SH-SY5Y (cell line): Measurements from ENCODE around the gene KRT32.

ENCODE experiments used
- GATA2 ChIP-seq: IDR thresholded peaks from 2 replicates; pipeline ENCODE4 v1.6.1; 2011; ENCODE audit warnings: mild to moderate bottlenecking, low read depth, low read length
- GATA3 ChIP-seq: IDR thresholded peaks from 2 replicates; pipeline ENCODE4 v1.6.1; 2011; ENCODE audit warnings: low read depth, mild to moderate bottlenecking, low read length, moderate library complexity

KRT32 gene

DNA sequence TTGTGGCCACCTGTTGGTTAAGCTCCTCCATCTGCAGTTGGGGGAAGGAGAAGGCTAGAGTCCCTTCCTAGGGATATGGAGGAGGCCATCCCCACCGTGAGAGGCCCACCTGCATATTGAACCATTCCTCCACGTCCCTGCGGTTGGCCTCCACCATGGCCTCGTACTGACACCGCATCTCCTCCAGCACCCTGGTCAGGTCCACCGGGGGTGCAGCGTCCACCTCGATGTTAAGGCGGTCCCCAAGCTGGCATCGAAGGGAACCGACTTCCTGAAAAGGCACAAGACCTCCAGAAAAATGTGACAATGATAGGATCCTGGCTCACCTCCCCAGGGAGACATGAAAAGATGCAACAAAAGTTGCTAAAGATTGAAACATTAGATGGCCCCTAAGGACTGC lies 3.0 kb downstream of the KRT32 start:
- TF ChIP-seq GATA2, result no peak
- TF ChIP-seq GATA3, result no peak

- TF ChIP-seq GATA3 (no peak), GATA2 (no peak)
Measured at GRCh38 chr17:41463746-41464145, 3.4 kb downstream of the KRT32 start.

GRCh38 chr17:41462705-41463104 lies 4.5 kb downstream of the KRT32 start:
- no peak for TF ChIP-seq GATA3

- TF ChIP-seq GATA3 (no peak), GATA2 (no peak)
Measured at GRCh38 chr17:41457676-41458075, 9.5 kb downstream of the KRT32 start.

GRCh38 chr17:41456204-41456603 lies 11.0 kb downstream of the KRT32 start:
- TF ChIP-seq GATA2, result no peak
- TF ChIP-seq GATA3, result no peak

DNA sequence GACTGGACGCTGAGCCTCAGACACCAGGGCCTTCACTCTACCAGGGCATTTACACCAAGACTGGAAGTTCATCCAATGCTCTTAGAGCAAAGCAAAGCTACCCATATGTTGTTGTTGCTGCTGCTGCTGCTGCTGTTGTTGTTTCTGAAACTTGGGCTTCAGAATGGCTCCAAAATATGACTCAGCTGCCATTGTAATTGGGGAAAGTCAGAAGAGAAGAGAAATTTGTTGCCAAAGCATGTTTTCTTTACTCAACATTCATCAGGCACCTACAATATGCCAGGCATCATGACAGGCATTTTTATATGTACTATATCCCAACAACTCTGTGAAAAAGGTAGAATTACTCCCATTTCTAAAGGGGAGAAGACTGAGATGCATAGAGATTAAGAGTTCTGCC lies 11.9 kb downstream of the KRT32 start:
- TF ChIP-seq GATA2 (no peak), GATA3 (no peak)

DNA sequence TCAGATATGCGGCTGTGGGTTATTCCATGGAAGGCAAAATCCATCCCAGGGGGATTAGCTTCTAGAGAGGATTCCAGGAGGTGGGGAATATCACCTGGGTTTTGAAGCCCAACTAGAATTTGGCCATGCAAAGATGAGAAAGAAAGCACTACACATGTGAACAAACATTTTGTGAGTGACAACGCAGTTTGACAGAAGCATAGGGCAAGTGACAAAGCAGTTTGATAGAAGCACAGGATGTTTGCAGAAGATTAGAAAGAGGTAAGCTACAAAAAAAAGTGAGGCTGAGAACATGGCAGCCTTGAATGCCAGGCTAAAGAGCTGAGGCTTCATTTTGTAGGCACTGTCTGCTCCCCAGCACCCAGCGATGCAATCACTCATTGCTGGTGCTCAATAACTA lies 14.1 kb downstream of the KRT32 start:
- no peak for TF ChIP-seq GATA3
- no peak for TF ChIP-seq GATA2

DNA sequence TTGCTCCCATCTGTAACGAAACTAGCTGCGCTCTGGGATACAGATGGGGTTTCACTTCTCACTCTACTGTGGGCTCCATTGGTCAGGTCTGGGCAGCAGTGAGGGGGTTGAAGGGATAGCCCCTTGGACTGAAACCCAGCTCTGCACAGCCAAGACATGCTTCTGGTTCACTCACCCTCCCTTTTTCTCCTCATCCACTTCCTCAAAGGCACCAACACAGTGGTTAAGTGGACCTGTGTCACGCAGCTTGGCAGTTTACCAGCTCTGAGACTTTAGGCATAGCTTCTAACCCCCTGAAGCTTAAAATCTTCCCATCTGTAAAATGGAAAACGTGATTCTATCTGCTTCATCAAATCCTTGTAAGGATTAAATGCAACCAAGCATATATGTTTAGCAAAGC lies 14.9 kb downstream of the KRT32 start:
- TF ChIP-seq GATA3 (no peak), GATA2 (no peak)

- TF ChIP-seq GATA2 (no peak), GATA3 (no peak)
Measured at GRCh38 chr17:41451154-41451728, 15.9 kb downstream of the KRT32 start.

GRCh38 chr17:41449008-41449407 lies 18.2 kb downstream of the KRT32 start:
- no peak for TF ChIP-seq GATA3
- no peak for TF ChIP-seq GATA2

- TF ChIP-seq GATA2, result no peak
- no peak for TF ChIP-seq GATA3
Measured at GRCh38 chr17:41448506-41448905, 18.7 kb downstream of the KRT32 start.

DNA sequence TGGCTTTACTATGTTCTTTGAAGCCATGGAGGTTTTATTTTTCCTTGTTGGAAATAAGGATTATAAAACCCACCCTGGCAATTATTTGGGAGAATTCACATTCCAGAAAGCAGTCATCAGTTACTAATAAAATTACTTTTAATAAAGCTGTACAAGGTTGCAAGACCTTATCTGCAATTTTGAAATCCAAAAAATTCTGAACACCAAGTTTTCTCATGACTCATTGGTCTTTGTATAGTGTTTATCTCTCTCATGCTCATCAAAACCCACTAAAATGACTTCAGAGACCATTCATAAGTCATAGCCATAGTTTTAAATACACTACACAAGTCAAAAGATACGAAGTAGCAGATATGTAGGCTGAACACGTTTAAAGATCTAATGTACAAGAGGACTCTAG lies 20.4 kb downstream of the KRT32 start:
- TF ChIP-seq GATA3, result no peak
- no peak for TF ChIP-seq GATA2

DNA sequence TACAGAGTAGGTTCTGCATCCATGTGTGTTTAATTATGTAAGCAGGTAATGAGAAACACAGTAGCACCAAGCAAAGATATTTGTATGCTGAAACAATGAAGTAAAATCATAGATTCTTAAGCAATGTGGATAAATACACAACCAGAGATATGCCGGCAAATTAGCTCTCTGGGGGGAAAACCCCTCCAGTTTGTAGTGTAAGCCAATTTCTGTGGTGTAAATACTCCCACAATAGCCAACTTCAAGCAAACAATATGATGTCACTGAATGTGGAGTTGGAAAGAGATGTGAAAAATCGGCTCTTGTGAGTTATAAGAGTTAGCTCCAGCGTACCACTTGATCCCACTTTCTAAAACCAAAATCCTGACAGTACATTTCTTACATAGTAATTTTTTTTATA lies 22.5 kb downstream of the KRT32 start:
- TF ChIP-seq GATA2, result no peak
- no peak for TF ChIP-seq GATA3

DNA sequence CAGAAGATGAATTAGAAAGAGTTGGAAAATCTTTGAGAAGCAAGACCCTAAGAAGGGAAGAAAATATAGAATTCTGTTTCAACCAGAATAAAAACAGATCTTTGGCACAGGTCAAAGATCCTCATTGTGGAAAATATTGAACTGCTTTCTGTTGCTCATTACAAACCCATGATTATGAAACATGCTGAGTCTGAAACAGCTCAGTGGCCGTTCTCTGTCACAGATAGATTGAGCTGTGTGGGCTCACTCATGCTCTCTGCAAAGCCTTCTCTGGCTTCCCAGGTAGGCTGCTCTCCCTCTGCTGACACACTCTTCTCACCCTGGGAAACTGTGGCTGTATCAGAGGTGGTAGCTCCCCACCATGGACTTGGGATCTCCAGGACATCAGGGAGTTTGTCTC lies 23.0 kb downstream of the KRT32 start:
- TF ChIP-seq GATA2 (no peak), GATA3 (no peak)

GRCh38 chr17:41442739-41443138 lies 24.4 kb downstream of the KRT32 start:
- TF ChIP-seq GATA2 (no peak), GATA3 (no peak)

- TF ChIP-seq GATA3 (no peak), GATA2 (no peak)
Measured at GRCh38 chr17:41440531-41441033, 26.6 kb downstream of the KRT32 start, which contains the start of gene KRT38. KRT38 (minus strand) TSS chr17:41440983; CDS start chr17:41440921, 62 bp downstream.

DNA sequence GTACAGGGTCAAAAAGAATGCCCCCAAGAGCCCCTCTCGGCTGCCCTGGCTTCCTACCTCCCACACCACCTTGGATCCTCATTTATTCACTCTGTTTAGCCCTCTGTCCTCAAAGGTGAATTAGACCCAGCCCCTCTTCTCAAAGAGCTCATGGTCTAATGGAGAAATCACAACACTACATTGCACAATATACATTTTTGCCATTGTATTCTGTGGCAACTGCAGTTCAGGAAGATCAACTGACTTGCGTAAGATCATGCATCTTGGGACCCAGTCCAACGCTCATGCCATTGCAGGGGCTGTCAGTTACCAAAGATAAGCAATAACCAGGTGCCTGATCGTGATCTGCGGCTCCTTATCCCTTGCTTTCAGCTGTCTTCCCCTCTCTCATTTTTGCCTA lies 27.8 kb downstream of the KRT32 start:
- TF ChIP-seq GATA2 (no peak), GATA3 (no peak)
